HepG2 (cell line): ENCODE measurements around the gene PACSIN1. TPM values are rescaled to one million over a fixed set of nuclear protein-coding genes. Genes with fewer than 3 reads are reported as not detected.
A peak's percentile ranks its signal among the peaks of the same experiment; 100 is the strongest.

Source experiments
- E2F1 ChIP-seq: sonication (generic); formaldehyde crosslinking; IDR thresholded peaks from 2 replicates; pipeline ENCODE4 v1.5.0; 2020; ENCODE audit warnings: missing genetic modification reagents
- HMG20A ChIP-seq: IDR thresholded peaks from 2 replicates; pipeline ENCODE4 v1.6.1; 2016; ENCODE audit warnings: borderline replicate concordance
- ONECUT2 ChIP-seq: sonication (generic); formaldehyde crosslinking; IDR thresholded peaks from 2 replicates; pipeline ENCODE4 v1.4.0; 2020; ENCODE audit warnings: missing genetic modification reagents
- RCOR2 ChIP-seq: IDR thresholded peaks from 2 replicates; pipeline ENCODE4 v1.6.1; 2016; ENCODE audit warnings: missing biosample characterization, missing genetic modification reagents
- TSC22D2 ChIP-seq: sonication (generic); formaldehyde crosslinking; IDR thresholded peaks from 2 replicates; pipeline ENCODE4 v1.5.1; 2020; ENCODE audit warnings: missing genetic modification reagents, mild to moderate bottlenecking, borderline replicate concordance
- U2AF1 ChIP-seq: fragments of 200-400 bp; formaldehyde crosslinking; optimal IDR thresholded peaks from 2 replicates; pipeline ENCODE3; 2017; ENCODE audit warnings: mild to moderate bottlenecking, low read depth, low read length
- ZNF326 ChIP-seq: sonication (generic); formaldehyde crosslinking; IDR thresholded peaks from 2 replicates; pipeline ENCODE4 v1.4.0; 2020; ENCODE audit warnings: missing genetic modification reagents, borderline replicate concordance
- ZNF337 ChIP-seq: sonication (generic); formaldehyde crosslinking; IDR thresholded peaks from 2 replicates; pipeline ENCODE4 v1.5.1; 2020; ENCODE audit warnings: missing genetic modification reagents, low read depth, mild to moderate bottlenecking, borderline replicate concordance
- ZNF383 ChIP-seq: sonication (generic); formaldehyde crosslinking; IDR thresholded peaks from 2 replicates; pipeline ENCODE4 v1.4.0; 2020; ENCODE audit warnings: missing genetic modification reagents, mild to moderate bottlenecking, borderline replicate concordance
- ZNF512B ChIP-seq: sonication (generic); formaldehyde crosslinking; IDR thresholded peaks from 2 replicates; pipeline ENCODE4 v1.5.1; 2020; ENCODE audit warnings: missing genetic modification reagents, mild to moderate bottlenecking, borderline replicate concordance
- ZNF557 ChIP-seq: sonication (generic); formaldehyde crosslinking; IDR thresholded peaks from 2 replicates; pipeline ENCODE4 v1.4.0; 2020; ENCODE audit warnings: missing genetic modification reagents
- ZNF629 ChIP-seq: sonication (generic); formaldehyde crosslinking; conservative IDR thresholded peaks from 2 replicates; pipeline ENCODE4 v1.5.0; 2020; ENCODE audit warnings: missing genetic modification reagents
- ZNF883 ChIP-seq: sonication (generic); formaldehyde crosslinking; IDR thresholded peaks from 2 replicates; pipeline ENCODE4 v1.5.1; 2020; ENCODE audit warnings: mild to moderate bottlenecking, missing genetic modification reagents; ENCODE audit errors: not compliant biosample characterization
- ZSCAN29 ChIP-seq: sonication (generic); formaldehyde crosslinking; conservative IDR thresholded peaks from 2 replicates; pipeline ENCODE4 v1.4.0; 2020; ENCODE audit warnings: mild to moderate bottlenecking, missing genetic modification reagents
- polyA plus RNA-seq, 8 experiments: library from polyadenylated mRNA; depleted of rRNA in 3 of 8; stranded (reverse) in 7 of 8; unstranded in 1 of 8; fragments of >200 nt; fragmentation: Illumina TruSeq in 4 of 8; extraction: Trizol in 4 of 8; gene quantifications; 2 replicates each; pipeline versions ENCODE4 v1.2.1 to v1.2.3, GENCODE V29; 2011 to 2016; ENCODE audit warnings: low read depth in 4 of 8, missing spikeins in 1 of 8, mixed read lengths in 1 of 8; ENCODE audit not compliant: insufficient read depth in 1 of 8
- total RNA-seq, 5 experiments: library from RNA; depleted of rRNA; stranded (reverse); fragments of >200 nt; fragmentation: Illumina TruSeq; extraction: Trizol; gene quantifications; 2 replicates each; pipeline ENCODE4 v1.2.3, GENCODE V29; 2016; ENCODE audit warnings: low read depth in 1 of 5
- TF ChIP-seq, protein P1 (sequence below): sonication (generic); formaldehyde crosslinking; IDR thresholded peaks from 2 replicates; pipeline ENCODE4 v1.5.0; 2020; ENCODE audit warnings: missing genetic modification reagents
- TF ChIP-seq, protein P2 (sequence below): fragments of 450-650 bp; IDR thresholded peaks from 2 replicates; pipeline ENCODE4 v1.6.1; 2016
- TF ChIP-seq, protein P3 (sequence below): sonication (generic); formaldehyde crosslinking; IDR thresholded peaks from 2 replicates; pipeline ENCODE4 v1.8.1; 2022; ENCODE audit warnings: low read depth, mild to moderate bottlenecking, missing genetic modification reagents
- TF ChIP-seq, protein P4 (sequence below): IDR thresholded peaks from 2 replicates; pipeline ENCODE4 v1.6.1; 2016; ENCODE audit warnings: control low read depth

The PACSIN1 gene
- total and polyA plus RNA-seq, 2 of the 13 experiments (the other 11 are each of a cell fraction or from before 2014, with no cell fraction given) = not detected

DNA sequence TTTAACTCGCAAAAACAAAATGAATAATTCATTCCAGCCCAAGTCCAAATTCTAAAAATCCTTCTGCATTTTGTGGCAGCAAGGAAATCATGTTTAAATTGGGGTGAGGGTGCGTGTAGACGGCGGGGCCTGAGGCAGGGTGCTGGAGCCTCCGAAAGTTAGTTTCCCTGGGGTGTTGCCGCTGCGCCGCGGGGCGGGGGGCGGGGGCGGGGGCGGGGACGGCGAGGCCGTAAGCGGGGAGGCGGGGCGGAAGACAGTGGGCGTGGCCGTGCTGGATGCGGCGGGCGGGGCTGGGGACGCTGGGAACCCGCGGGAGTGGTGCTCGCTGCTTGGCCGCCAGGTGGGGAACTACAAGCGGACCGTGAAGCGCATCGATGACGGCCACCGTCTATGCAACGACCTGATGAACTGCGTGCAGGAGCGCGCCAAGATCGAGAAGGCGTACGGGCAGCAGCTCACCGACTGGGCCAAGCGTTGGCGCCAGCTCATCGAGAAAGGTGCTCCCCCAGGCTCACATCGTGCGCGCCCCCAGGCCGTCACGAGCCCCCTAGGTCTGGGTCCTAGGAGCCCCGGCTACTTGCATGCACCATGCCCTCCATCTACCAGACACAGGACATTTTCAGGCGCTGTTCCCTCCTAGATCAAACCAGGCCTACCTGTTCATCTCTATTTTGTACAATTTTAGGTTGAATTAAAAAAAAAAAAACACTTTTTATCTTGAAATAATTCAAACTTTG is 61.3 kb downstream of the PACSIN1 start (continued):
- TF ChIP-seq, protein P1, sequence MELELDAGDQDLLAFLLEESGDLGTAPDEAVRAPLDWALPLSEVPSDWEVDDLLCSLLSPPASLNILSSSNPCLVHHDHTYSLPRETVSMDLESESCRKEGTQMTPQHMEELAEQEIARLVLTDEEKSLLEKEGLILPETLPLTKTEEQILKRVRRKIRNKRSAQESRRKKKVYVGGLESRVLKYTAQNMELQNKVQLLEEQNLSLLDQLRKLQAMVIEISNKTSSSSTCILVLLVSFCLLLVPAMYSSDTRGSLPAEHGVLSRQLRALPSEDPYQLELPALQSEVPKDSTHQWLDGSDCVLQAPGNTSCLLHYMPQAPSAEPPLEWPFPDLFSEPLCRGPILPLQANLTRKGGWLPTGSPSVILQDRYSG (CRISPR knock-in tag) = no peak
- no peak for TF ChIP-seq TSC22D2 (CRISPR knock-in tag)
- no peak; the same call in 1 of the 2 replicates for TF ChIP-seq E2F1 (CRISPR knock-in tag)
- TF ChIP-seq ZNF326 (CRISPR knock-in tag) = no peak
- TF ChIP-seq, protein P2, sequence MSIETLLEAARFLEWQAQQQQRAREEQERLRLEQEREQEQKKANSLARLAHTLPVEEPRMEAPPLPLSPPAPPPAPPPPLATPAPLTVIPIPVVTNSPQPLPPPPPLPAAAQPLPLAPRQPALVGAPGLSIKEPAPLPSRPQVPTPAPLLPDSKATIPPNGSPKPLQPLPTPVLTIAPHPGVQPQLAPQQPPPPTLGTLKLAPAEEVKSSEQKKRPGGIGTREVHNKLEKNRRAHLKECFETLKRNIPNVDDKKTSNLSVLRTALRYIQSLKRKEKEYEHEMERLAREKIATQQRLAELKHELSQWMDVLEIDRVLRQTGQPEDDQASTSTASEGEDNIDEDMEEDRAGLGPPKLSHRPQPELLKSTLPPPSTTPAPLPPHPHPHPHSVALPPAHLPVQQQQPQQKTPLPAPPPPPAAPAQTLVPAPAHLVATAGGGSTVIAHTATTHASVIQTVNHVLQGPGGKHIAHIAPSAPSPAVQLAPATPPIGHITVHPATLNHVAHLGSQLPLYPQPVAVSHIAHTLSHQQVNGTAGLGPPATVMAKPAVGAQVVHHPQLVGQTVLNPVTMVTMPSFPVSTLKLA = no peak
- no peak for TF ChIP-seq U2AF1
- TF ChIP-seq ZNF557 = peak; percentile 66; the same call in 1 of the 2 replicates
- TF ChIP-seq ONECUT2 (CRISPR knock-in tag) = no peak
- TF ChIP-seq, protein P3, sequence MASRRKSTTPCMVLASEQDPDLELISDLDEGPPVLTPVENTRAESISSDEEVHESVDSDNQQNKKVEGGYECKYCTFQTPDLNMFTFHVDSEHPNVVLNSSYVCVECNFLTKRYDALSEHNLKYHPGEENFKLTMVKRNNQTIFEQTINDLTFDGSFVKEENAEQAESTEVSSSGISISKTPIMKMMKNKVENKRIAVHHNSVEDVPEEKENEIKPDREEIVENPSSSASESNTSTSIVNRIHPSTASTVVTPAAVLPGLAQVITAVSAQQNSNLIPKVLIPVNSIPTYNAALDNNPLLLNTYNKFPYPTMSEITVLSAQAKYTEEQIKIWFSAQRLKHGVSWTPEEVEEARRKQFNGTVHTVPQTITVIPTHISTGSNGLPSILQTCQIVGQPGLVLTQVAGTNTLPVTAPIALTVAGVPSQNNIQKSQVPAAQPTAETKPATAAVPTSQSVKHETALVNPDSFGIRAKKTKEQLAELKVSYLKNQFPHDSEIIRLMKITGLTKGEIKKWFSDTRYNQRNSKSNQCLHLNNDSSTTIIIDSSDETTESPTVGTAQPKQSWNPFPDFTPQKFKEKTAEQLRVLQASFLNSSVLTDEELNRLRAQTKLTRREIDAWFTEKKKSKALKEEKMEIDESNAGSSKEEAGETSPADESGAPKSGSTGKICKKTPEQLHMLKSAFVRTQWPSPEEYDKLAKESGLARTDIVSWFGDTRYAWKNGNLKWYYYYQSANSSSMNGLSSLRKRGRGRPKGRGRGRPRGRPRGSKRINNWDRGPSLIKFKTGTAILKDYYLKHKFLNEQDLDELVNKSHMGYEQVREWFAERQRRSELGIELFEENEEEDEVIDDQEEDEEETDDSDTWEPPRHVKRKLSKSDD = no peak
- no peak for TF ChIP-seq ZNF383 (CRISPR knock-in tag)
- no peak for TF ChIP-seq RCOR2
- no peak for TF ChIP-seq ZNF629 (CRISPR knock-in tag)
- no peak for TF ChIP-seq ZNF512B (CRISPR knock-in tag)
- TF ChIP-seq ZNF883 (CRISPR knock-in tag) = no peak
- no peak for TF ChIP-seq ZNF337 (CRISPR knock-in tag)
- TF ChIP-seq ZSCAN29 (CRISPR knock-in tag) = peak; percentile 95
- no peak for TF ChIP-seq HMG20A (CRISPR knock-in tag)
- TF ChIP-seq, protein P4, sequence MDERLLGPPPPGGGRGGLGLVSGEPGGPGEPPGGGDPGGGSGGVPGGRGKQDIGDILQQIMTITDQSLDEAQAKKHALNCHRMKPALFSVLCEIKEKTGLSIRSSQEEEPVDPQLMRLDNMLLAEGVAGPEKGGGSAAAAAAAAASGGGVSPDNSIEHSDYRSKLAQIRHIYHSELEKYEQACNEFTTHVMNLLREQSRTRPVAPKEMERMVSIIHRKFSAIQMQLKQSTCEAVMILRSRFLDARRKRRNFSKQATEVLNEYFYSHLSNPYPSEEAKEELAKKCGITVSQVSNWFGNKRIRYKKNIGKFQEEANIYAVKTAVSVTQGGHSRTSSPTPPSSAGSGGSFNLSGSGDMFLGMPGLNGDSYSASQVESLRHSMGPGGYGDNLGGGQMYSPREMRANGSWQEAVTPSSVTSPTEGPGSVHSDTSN (CRISPR knock-in tag) = no peak
